Spinal cord (tissue), 10 donors: ENCODE results near the gene JPH4. TPM values are rescaled to one million over a fixed set of nuclear protein-coding genes. Genes with fewer than 3 reads are reported as not detected.

Source experiments
- DNase-seq, 6 donors: peaks; one replicate each; pipeline versions ENCODE4 v3.0.0 to v3.0.0-alpha.2; 2013 to 2015; ENCODE audit warnings: low spot score in 6 of 6, low read depth in 4 of 6
- H3K27ac ChIP-seq: one replicate; pipeline ENCODE4 v1.5.1; 2013; ENCODE audit warnings: low read depth, low read length, control low read depth
- H3K27me3 ChIP-seq: one replicate; pipeline ENCODE4 v1.6.1; 2013; ENCODE audit warnings: low read length; ENCODE audit not compliant: control insufficient read depth, insufficient read depth
- H3K36me3 ChIP-seq: one replicate; pipeline ENCODE4 v1.6.1; 2013; ENCODE audit warnings: low read length; ENCODE audit not compliant: control insufficient read depth, insufficient read depth
- H3K4me1 ChIP-seq: one replicate; pipeline ENCODE4 v1.6.1; 2013; ENCODE audit warnings: low read length; ENCODE audit not compliant: control insufficient read depth, insufficient read depth
- H3K4me3 ChIP-seq: one replicate; pipeline ENCODE4 v1.5.1; 2013; ENCODE audit warnings: low read depth, low read length, control low read depth
- H3K9me3 ChIP-seq: one replicate; pipeline ENCODE4 v1.6.1; 2013; ENCODE audit warnings: low read length; ENCODE audit not compliant: control insufficient read depth, insufficient read depth
- WGBS: methylation state at CpG from one replicate; pipeline ENCODE4 v1.1.5; 2013; ENCODE audit warnings: missing lambda C conversion rate; ENCODE audit not compliant: insufficient coverage; 5-methylcytosine and 5-hydroxymethylcytosine counted together
- polyA plus RNA-seq, 2 donors: library from polyadenylated mRNA; unstranded; fragments of 120-200 nt; gene quantifications; one replicate each; pipeline ENCODE4 v1.2.1, GENCODE V29; 2013; ENCODE audit not compliant: insufficient read length in 2 of 2
- total RNA-seq, 2 donors: library from RNA; depleted of rRNA in 1 of 2; stranded (reverse); fragments of 120-200 nt in 1 of 2; fragments of >200 nt in 1 of 2; gene quantifications; one replicate each; pipeline versions ENCODE4 v1.2.3 to v1.2.4, GENCODE V29; 2013 to 2014
- donor health status: healthy.

The JPH4 gene
- total and polyA plus RNA-seq, 4 donors = 12.5 to 132 (median 74.4) TPM

DNA sequence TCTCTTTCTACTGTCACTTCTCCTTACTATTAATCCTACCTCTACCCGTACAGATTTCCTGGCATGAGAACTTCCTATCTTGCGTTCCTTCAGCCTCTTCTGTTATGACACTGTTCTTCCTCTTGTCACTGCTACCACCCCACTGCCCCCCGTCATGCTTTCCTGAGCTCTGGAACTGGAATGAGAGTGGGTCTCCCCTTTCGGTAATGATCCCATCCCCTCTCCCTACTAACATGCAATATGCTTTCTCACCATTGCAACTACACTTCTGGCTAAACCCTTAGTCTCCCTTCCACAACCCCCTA, 6.1 kb downstream of the JPH4 start:
- Histone ChIP-seq H3K4me1 (peaks cover 75% of the 10 kb centered on the region), H3K36me3 (peaks cover 40% of the 10 kb centered on the region), H3K4me3 (no peak overlapping the region), H3K9me3 (no peaks in the 10 kb centered on the region), H3K27ac (no peak overlapping the region), H3K27me3 (peaks cover 22% of the 10 kb centered on the region)
- WGBS = 81% methylated on average over 3 of the region's 4 CpGs
- DNase-seq = no peak

- H3K27me3 ChIP-seq = peaks cover 16% of the 10 kb centered on the region
- peak in 1 of 6 donors; percentile 1 for DNase-seq
- 75% methylated on average over 14 of the region's 14 CpGs for WGBS
- no peak overlapping the region for H3K27ac ChIP-seq
- peaks cover 76% of the 10 kb centered on the region for H3K4me1 ChIP-seq
- no peak overlapping the region for H3K4me3 ChIP-seq
- H3K9me3 ChIP-seq = no peaks in the 10 kb centered on the region
- peaks cover 40% of the 10 kb centered on the region for H3K36me3 ChIP-seq
Observed at GRCh38 chr14:23571701-23572523, 6.7 kb downstream of the JPH4 start.

DNA sequence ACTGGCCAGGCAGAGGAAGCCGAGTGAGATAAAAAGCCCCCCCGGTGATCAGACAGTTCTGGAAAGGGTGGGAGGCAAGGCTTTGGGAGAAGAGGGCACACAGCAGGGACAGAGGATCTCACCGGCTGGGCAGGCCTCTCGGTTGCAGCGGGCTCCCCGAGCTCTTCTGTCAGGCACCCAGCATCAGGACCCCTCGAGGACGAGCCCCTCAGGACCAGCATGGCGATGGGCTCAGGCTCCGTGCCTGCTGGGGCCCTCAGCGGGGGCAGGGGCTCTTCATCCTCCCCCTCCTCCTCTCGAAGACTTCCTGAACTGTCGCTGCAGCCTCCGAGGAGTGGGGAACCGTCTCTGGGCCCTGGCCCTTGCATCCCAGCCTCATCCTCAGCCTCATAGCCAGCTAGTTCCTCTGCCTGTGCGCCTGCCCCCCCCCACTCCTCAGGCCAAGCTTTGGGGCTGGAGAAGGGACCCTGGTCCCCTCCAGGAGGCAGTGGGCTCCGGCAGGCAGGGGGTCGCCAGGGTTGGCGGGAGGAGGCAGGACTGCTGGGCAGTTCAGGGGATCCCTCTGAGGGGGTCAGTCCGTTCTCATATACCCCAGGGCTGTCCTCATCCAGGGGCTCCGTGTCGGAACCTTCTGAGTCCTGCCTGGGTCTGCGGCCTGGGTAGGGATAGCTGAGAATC, 7.6 kb downstream of the JPH4 start:
- peak in 1 of 6 donors; percentile 5 for DNase-seq
- WGBS = 88% methylated on average over 23 of the region's 23 CpGs
- Histone ChIP-seq H3K36me3 (peaks cover 37% of the 10 kb centered on the region), H3K27ac (no peak overlapping the region), H3K4me1 (peaks cover 78% of the 10 kb centered on the region), H3K9me3 (no peaks in the 10 kb centered on the region), H3K27me3 (peaks cover 8% of the 10 kb centered on the region), H3K4me3 (no peak overlapping the region)

DNA sequence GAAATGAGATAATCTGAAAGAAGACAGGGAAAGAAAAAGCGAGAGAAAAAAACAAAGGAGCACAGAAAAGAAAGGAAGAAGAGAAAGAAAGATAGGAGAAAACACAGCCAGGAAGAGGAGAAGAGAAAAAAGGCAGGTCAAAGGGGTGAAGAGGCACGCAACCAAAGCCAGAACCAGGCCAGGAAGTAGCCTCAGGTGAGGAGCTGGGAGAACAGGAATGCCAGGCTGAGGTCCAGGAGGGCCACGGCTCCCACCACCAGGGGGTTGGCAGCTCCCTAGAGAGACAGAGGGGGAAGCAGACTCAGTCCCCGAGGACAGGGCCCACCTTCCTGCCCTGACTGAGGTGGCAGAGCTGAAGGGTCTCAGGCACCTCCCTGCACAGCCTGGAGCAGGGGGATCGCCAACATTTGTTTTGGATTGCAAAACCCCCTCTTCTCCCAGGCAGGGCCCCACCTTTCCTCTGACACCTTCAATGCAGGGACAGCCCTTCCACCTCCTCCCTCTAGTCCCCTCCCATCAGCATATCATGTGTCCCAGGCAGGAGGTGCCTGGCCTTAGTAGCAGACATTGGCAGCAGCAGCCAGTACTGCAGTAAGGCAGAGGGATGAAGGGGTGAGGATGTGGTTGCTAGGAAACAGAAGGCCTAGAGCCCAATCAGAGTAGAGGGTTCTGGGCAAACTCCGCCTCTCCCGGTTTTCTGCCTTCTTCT, 9.0 kb downstream of the JPH4 start:
- H3K4me1 ChIP-seq = peaks cover 79% of the 10 kb centered on the region
- no peak overlapping the region for H3K4me3 ChIP-seq
- DNase-seq = peak in 4 of 6 donors; percentile 38 to 93 (median 76)
- peak overlapping the region; percentile 40 for H3K27ac ChIP-seq
- 48% methylated on average over 5 of the region's 7 CpGs for WGBS
- H3K9me3 ChIP-seq = no peaks in the 10 kb centered on the region
- peaks cover 35% of the 10 kb centered on the region for H3K36me3 ChIP-seq
- H3K27me3 ChIP-seq = no peaks in the 10 kb centered on the region

GRCh38 chr14:23568600-23569331, 9.8 kb downstream of the JPH4 start:
- peak in 2 of 6 donors; percentile 69 to 71 for DNase-seq
- Histone ChIP-seq H3K36me3 (peaks cover 37% of the 10 kb centered on the region), H3K4me3 (no peak overlapping the region), H3K27ac (no peak overlapping the region), H3K27me3 (no peaks in the 10 kb centered on the region), H3K4me1 (peaks cover 77% of the 10 kb centered on the region), H3K9me3 (no peaks in the 10 kb centered on the region)
- no CpG with 5 or more reads among the region's 6 CpGs for WGBS

DNA sequence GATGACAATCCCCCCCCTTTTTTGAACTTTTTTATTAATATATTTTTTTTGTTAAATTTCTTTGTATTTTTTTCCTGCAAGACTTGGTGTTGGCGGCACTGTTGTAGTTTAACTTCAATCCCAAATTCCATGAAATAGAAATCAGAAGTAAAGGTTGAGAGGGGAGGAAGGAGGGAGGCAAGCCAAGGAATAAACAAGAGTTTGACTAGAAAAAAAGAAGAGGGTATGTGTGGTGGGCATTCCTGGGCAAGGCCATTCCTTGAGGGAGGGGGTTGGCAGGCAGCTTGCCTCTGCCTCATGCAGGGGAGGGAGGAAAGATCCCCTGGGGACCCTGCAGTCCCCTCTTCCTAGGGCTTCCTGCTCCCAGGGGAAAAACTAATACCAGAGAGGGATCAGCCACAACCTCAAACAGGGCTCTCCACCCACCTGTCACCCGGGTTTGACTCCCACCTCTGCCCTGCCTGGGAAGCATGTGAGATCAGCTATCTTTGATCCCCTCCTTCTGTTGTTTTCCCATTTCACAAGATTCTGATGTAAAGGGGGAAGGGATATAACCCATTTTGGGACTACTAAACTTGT, 10.5 kb downstream of the JPH4 start:
- DNase-seq = peak in 1 of 6 donors; percentile 14
- no peaks in the 10 kb centered on the region for H3K27me3 ChIP-seq
- WGBS = 0% methylated on average over 1 of the region's 2 CpGs
- peaks cover 33% of the 10 kb centered on the region for H3K36me3 ChIP-seq
- H3K27ac ChIP-seq = peak overlapping the region; percentile 86
- no peaks in the 10 kb centered on the region for H3K9me3 ChIP-seq
- peak overlapping the region; percentile 79 for H3K4me3 ChIP-seq
- H3K4me1 ChIP-seq = peaks cover 73% of the 10 kb centered on the region

DNA sequence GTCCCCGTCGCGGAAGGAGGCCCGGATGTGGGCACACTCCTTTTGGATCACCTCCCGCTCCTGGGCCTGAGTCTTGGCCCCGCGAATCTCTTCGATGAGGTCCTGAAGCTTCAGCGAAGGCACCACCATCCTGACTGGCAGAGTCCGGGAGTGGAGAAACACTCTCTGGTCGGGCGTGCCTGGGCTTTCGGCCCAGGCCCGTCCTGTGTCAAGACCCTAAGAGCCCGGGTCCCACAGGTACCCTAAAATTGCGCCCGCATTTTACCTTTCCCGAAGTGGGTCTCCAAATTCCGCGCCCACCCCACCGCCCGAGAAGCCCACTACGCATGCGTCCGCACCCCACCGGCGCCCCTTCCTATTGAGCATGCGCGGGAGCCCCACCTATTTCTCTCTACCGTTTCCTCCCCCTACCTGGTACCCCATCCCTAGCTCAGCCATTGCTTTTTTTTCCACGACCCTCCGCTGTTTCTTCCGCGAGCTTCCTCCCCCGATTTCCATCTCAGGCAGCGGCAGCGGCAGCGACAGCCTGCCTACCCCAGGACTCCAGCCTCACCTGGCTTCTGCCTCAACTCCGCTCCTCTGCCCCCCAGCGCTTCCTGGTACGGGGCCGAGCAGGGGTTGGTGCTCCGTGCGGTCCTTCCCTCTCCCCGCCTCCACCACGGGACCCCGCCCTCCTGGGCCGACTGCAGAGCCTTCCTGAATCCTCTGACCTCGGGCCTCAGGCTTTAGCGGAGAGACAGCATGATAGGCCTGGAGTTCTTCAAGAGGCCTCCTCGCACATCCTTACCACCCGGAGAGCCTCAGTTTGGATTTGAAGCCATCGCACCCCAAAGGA, 11.2 kb downstream of the JPH4 start, which contains the start of gene AP1G2:
Gene AP1G2 (minus strand): TSS at position 606 of the 835 bp plus-strand sequence. CDS start 477 bp downstream, at position 129.
- H3K36me3 ChIP-seq = peaks cover 28% of the 10 kb centered on the region
- peak within 1 kb of the TSS; percentile 86 for H3K27ac ChIP-seq
- DNase-seq = peak in 4 of 6 donors; percentile 55 to 97 (median 84)
- H3K27me3 ChIP-seq = no peaks in the 10 kb centered on the region
- peaks cover 65% of the 10 kb centered on the region for H3K4me1 ChIP-seq
- WGBS = under 1% methylated on average over 50 of the region's 53 CpGs
- no peaks in the 10 kb centered on the region for H3K9me3 ChIP-seq
- peak within 1 kb of the TSS; percentile 79 for H3K4me3 ChIP-seq

GRCh38 chr14:23566778-23567185, 11.8 kb downstream of the JPH4 start:
- Histone ChIP-seq H3K4me1 (peaks cover 60% of the 10 kb centered on the region), H3K27me3 (no peaks in the 10 kb centered on the region), H3K36me3 (peaks cover 26% of the 10 kb centered on the region), H3K4me3 (peak overlapping the region; percentile 79), H3K27ac (peak overlapping the region; percentile 86), H3K9me3 (no peaks in the 10 kb centered on the region)
- DNase-seq = peak in 1 of 6 donors; percentile 56
- 17% methylated on average over 5 of the region's 5 CpGs for WGBS
